T-helper 17 cell (primary cell): ENCODE results near the gene LHFPL3. TPM values are rescaled to one million over a fixed set of nuclear protein-coding genes. Genes with fewer than 3 reads are reported as not detected.
"Not testable (repeated sequence)": the region's sequence is repeated elsewhere in the genome, so short reads cannot be mapped to it uniquely, and the experiment has no call there.

Experiments
- ATAC-seq: fragments of 150-1000 bp; cut with Tn5 transposase; 2 replicates; pipeline ENCODE4 v1.10.0; 2021; ENCODE audit warnings: mild to moderate bottlenecking, moderate library complexity
- DNase-seq, 3 donors: peaks; one replicate each; pipeline versions ENCODE4 v3.0.0 to v3.0.0-alpha.2; 2020 to 2021
- H3K9me3 ChIP-seq: one replicate; pipeline ENCODE4 v1.7.0; 2013; ENCODE audit warnings: low read length, mild to moderate bottlenecking; ENCODE audit not compliant: control insufficient read depth, poor library complexity, severe bottlenecking
- H3K27ac Mint-ChIP-seq: one replicate; pipeline ENCODE4 v1.8.0; 2022; ENCODE audit warnings: mild to moderate bottlenecking, moderate library complexity, mixed read lengths
- H3K27me3 Mint-ChIP-seq: one replicate; pipeline ENCODE4 v1.8.0; 2022; ENCODE audit warnings: mixed read lengths
- H3K36me3 Mint-ChIP-seq: one replicate; pipeline ENCODE4 v1.8.0; 2022; ENCODE audit warnings: low read depth, mixed read lengths
- H3K4me1 Mint-ChIP-seq: one replicate; pipeline ENCODE4 v1.8.0; 2022; ENCODE audit warnings: mild to moderate bottlenecking, mixed read lengths
- H3K4me3 Mint-ChIP-seq: one replicate; pipeline ENCODE4 v1.8.0; 2022; ENCODE audit warnings: mild to moderate bottlenecking, moderate library complexity, mixed read lengths
- total RNA-seq, 4 donors: library from RNA in 2 of 4; stranded (reverse) in 2 of 4; gene quantifications; one replicate each; pipeline ENCODE4 v1.2.3 and lab custom pipeline; 2022 to 2026

The LHFPL3 gene
- total RNA-seq, 2 donors from 2014 or later, result not detected

GRCh38 chr7:104928721-104929400 lies 600.5 kb downstream of the LHFPL3 start:
- Mint-ChIP-seq H3K4me3 (no peak overlapping the region), H3K27me3 (no peaks in the 10 kb centered on the region), H3K36me3 (no peaks in the 10 kb centered on the region), H3K4me1 (peaks cover 8% of the 10 kb centered on the region), H3K27ac (no peak overlapping the region)
- ATAC-seq, result no peak
- no peak for DNase-seq
- no peaks in the 10 kb centered on the region for H3K9me3 ChIP-seq

- no peak for ATAC-seq
- no peak overlapping the region for H3K4me3 Mint-ChIP-seq
- no peak overlapping the region for H3K27ac Mint-ChIP-seq
- H3K4me1 Mint-ChIP-seq, result peaks cover 12% of the 10 kb centered on the region
- H3K9me3 ChIP-seq, result no peaks in the 10 kb centered on the region
- H3K36me3 Mint-ChIP-seq, result peaks cover 4% of the 10 kb centered on the region
- H3K27me3 Mint-ChIP-seq, result no peaks in the 10 kb centered on the region
- DNase-seq, result no peak
Measured at GRCh38 chr7:104929921-104930320, 601.5 kb downstream of the LHFPL3 start.

DNA sequence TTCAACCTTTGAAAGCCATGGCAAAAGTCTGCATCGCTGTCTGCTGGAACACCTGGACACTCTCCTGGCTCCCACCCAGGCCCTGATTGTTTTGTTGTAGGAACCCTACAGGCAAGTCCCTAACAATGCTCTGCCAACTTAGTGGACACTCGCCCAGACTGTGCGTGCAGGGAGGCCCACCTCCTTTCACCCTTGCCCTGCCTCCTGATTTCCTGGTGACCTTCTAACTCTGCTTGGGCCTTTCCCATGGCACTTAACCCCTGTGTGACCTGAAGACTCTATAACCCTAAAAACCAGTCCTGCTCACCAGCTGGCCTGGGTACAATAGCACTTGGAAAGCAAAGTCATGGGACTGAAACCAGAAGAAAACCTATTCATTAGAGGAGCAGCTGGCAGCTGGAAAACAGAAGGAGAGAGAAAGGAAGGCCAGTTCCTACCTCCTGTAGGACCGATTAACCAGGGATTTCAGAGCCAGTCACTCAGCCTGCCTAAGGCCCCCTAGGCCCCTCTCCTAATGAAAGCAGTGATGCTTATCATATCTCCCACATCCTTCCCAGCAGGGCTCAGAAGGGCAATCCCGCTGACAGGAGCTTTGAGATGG lies 602.9 kb downstream of the LHFPL3 start:
- DNase-seq (no peak), ATAC-seq (no peak)
- no peaks in the 10 kb centered on the region for H3K9me3 ChIP-seq
- Mint-ChIP-seq H3K27me3 (no peaks in the 10 kb centered on the region), H3K4me1 (peaks cover 12% of the 10 kb centered on the region), H3K4me3 (no peak overlapping the region), H3K27ac (no peak overlapping the region), H3K36me3 (peaks cover 4% of the 10 kb centered on the region)

DNA sequence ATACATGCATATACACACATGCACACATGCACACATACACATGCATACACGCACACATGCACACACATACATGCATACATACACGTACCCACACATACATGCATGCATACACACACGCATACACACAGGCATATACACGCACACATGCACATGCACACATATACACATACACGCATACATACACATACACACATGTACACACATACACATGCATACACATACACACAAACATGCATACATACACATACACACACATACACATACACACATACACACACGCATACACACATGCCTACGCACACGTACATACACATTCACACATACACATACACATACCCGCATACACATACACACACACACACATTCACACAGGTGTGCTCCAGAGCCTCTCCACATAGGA lies 604.6 kb downstream of the LHFPL3 start:
- Mint-ChIP-seq H3K27ac (no peak overlapping the region), H3K36me3 (peaks cover 4% of the 10 kb centered on the region)
- no peak for ATAC-seq

DNA sequence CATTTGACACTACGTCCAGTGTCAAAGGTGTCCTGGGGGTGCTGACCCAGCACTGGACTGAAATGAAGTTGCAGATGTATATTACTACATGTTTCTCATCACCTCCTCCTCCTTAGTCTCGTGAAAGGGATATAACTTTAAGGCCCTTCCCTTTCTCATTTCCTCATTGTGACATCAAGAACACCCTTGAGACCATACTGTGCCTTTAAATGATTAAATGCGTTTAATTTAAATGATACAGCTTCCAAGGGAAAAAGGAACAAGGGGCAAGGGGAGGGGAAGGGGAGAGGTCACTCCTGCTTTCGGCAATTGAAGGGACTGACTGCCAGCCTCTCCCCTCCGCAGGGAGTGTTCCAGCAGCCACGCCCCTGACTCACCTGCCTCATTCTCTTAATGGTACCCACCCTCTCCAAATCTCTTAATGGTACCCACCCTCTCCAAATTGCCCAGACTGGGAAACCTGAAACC lies 605.2 kb downstream of the LHFPL3 start:
- Mint-ChIP-seq H3K36me3 (peaks cover 4% of the 10 kb centered on the region), H3K4me1 (peaks cover 12% of the 10 kb centered on the region), H3K27me3 (no peaks in the 10 kb centered on the region), H3K4me3 (no peak overlapping the region), H3K27ac (no peak overlapping the region)
- no peaks in the 10 kb centered on the region for H3K9me3 ChIP-seq
- ATAC-seq (peak; percentile 50), DNase-seq (no peak)

More for the DNA sequence above, 604.6 kb downstream of the LHFPL3 start:
- H3K27me3 Mint-ChIP-seq, result no peaks in the 10 kb centered on the region
- no peak for DNase-seq
- H3K4me3 Mint-ChIP-seq, result no peak overlapping the region
- H3K9me3 ChIP-seq, result no peaks in the 10 kb centered on the region
- H3K4me1 Mint-ChIP-seq, result peaks cover 12% of the 10 kb centered on the region

DNA sequence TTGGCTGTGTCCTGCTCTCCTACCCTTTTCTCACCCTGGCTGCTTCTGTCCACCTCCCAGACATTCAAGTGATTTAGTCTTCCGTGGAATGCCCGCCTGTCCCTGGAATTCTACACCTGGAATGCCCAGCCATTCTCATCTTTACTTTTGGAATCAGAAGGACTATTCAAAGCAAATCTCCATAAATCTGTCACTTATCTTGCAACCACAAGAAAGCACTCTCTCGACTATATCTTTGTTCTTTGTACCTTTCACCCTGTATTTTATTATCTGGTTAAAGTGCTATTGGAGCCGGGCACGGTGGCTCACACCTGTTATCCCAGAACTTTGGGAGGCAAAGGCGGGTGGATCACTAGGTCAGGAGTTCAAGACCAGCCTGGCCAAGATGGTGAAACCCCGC lies 606.3 kb downstream of the LHFPL3 start:
- no peak overlapping the region for H3K4me3 Mint-ChIP-seq
- peaks cover 4% of the 10 kb centered on the region for H3K36me3 Mint-ChIP-seq
- H3K27ac Mint-ChIP-seq, result no peak overlapping the region
- no peaks in the 10 kb centered on the region for H3K27me3 Mint-ChIP-seq
- ATAC-seq, result no peak
- peaks cover 15% of the 10 kb centered on the region for H3K4me1 Mint-ChIP-seq
- no peak for DNase-seq
- H3K9me3 ChIP-seq, result no peaks in the 10 kb centered on the region

DNA sequence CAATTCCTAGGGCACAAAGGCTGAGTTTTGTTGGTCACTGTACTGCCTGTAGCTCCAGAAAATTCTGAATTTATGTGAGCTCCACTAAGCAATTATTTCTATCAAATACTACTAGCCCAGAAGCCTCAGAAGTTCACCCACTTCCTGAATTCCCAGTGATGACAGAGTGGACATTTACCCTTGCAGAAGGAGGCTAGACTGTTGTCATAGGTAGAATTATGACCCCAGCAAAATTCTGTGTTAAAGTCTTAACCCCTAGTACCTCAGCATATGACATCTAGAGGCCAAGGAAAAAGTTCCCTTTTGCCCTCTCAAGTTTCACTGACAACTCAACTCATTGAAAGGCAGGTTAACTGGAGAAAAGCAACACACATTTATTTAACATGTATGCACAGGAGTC lies 606.9 kb downstream of the LHFPL3 start:
- no peak overlapping the region for H3K4me3 Mint-ChIP-seq
- peaks cover 4% of the 10 kb centered on the region for H3K36me3 Mint-ChIP-seq
- DNase-seq (no peak), ATAC-seq (no peak)
- no peaks in the 10 kb centered on the region for H3K9me3 ChIP-seq
- H3K27ac Mint-ChIP-seq, result no peak overlapping the region
- H3K27me3 Mint-ChIP-seq, result no peaks in the 10 kb centered on the region
- H3K4me1 Mint-ChIP-seq, result peaks cover 12% of the 10 kb centered on the region

DNA sequence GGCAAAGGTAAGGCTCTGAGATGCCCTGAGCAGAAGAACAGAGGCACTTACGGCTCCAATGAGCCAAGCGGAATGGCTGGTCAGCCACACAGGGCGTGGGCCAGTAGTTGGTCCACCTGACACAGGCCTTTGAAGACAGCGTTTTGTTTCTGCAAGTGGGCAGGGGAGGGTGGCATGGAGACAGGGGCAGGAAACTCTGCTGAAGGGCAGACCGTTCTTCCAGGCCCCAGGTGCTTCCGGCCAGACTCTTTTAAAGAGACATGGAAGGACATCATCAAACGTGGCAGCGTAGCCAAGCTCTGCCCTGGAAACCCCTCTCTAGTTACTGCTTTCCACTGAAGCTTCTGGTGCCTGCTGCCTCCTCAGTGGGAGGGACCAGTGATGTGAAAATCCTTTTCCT lies 608.1 kb downstream of the LHFPL3 start:
- H3K36me3 Mint-ChIP-seq, result peaks cover 4% of the 10 kb centered on the region
- H3K27me3 Mint-ChIP-seq, result no peaks in the 10 kb centered on the region
- peaks cover 16% of the 10 kb centered on the region for H3K4me1 Mint-ChIP-seq
- ATAC-seq (no peak), DNase-seq (no peak)
- no peaks in the 10 kb centered on the region for H3K9me3 ChIP-seq
- H3K27ac Mint-ChIP-seq, result no peak overlapping the region
- H3K4me3 Mint-ChIP-seq, result no peak overlapping the region

DNA sequence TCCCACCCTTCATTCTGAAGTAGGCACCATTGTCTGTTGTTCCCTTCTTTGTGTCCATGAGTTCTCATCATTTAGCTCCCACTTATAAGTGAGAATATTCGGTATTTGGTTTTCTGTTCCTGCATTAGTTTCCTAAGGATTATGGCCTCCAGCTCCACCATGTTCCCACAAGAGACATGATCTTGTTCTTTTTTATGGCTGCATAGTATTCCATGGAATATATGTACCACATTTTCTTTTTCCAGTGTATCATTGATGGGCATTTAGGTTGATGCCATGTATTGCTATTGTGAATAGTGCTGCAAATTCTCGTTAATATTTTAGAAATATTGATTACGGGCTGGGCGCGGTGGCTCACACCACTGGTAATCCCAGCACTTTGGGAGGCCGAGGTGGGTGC lies 609.1 kb downstream of the LHFPL3 start:
- H3K36me3 Mint-ChIP-seq, H3K27ac Mint-ChIP-seq, H3K4me3 Mint-ChIP-seq, H3K9me3 ChIP-seq, DNase-seq, H3K27me3 Mint-ChIP-seq, ATAC-seq: not testable (repeated sequence)
- H3K4me1 Mint-ChIP-seq, result peaks cover 16% of the 10 kb centered on the region

DNA sequence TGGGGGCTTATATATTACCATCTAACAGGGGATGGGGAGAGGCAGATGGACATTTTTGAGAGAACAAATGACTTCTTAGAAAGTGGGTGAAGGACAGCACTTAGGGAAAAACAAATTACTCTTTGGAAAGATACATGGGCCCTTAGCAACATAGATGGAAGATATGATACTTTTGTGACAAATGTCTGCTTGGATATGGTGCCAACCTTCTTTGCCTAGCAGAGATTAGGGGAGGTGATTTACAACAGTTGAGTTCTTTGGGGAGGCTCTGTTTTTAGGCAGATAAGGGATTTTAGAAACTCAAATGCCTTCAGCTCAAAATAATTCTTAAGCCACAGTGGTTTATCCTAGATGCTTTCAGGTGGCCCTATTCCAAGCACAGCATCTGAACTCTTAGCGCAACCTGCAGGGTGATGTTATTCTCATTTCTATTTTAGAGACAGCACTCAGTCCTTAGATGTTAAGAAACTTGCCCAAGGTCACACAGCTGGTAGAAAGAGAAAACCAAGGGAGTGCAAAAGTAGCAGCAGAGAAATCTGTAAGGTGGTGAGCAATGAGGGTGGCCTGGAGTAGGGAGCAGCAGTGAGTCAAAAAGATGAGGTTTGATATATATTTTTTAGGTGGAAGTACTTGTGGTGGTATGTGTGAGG lies 610.5 kb downstream of the LHFPL3 start:
- Mint-ChIP-seq H3K27ac (peak overlapping the region; percentile 51), H3K4me3 (no peak overlapping the region), H3K4me1 (peaks cover 21% of the 10 kb centered on the region), H3K27me3 (no peaks in the 10 kb centered on the region), H3K36me3 (peaks cover 4% of the 10 kb centered on the region)
- no peaks in the 10 kb centered on the region for H3K9me3 ChIP-seq
- DNase-seq, result no peak
- no peak for ATAC-seq

DNA sequence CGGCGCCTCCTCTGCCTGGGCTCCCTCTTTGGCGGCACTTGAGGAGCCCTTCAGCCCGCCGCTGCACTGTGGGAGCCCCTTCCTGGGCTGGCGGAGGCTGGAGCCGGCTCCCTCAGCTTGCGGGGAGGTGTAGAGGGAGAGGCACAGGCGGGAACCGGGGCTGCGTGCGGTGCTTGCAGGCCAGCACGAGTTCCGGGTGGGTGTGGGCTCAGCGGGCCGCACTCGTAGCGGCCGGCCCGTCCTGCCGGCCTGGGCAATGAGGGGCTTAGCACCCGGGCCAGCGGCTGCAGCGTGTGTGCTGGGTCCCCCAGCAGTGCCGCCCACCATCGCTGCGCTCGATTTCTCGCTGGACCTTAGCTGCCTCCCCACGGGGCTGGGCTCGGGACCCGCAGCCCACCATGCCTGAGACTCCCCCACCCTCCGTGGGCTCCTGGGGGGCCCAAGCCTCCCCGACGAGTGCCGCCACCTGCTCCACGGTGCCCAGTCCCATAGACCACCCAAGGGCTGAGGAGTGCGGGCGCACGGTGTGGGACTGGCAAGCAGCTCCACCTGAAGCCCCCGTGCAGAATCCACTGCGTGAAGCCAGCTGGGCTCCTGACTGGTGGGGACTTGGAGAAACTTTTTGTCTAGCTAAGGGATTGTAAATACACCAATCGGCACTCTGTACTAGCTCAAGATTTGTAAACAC lies 611.8 kb downstream of the LHFPL3 start:
- Mint-ChIP-seq H3K36me3 (no peaks in the 10 kb centered on the region), H3K27ac (peak overlapping the region; percentile 100), H3K27me3 (no peaks in the 10 kb centered on the region), H3K4me3 (peak overlapping the region; percentile 92), H3K4me1 (peaks cover 29% of the 10 kb centered on the region)
- ATAC-seq (no peak), DNase-seq (no peak)
- H3K9me3 ChIP-seq, result no peaks in the 10 kb centered on the region

- Mint-ChIP-seq H3K4me1 (peaks cover 35% of the 10 kb centered on the region), H3K4me3 (peak overlapping the region; percentile 91), H3K36me3 (no peaks in the 10 kb centered on the region), H3K27me3 (no peaks in the 10 kb centered on the region), H3K27ac (peak overlapping the region; percentile 100)
- ATAC-seq (peak; percentile 32), DNase-seq (peak; percentile 19 to 56 (median 29))
- H3K9me3 ChIP-seq, result no peaks in the 10 kb centered on the region
Measured at GRCh38 chr7:104943502-104944343, 615.3 kb downstream of the LHFPL3 start.
